GM12878 (cell line): ENCODE results near the gene SSR2. TPM values are rescaled to one million over a fixed set of nuclear protein-coding genes. Genes with fewer than 3 reads are reported as not detected.

Experiments
- ATAC-seq: fragments of 200-7000 bp; cut with Tn5 transposase; 3 replicates; pipeline ENCODE4 v1.9.1; 2020; ENCODE audit warnings: mild to moderate bottlenecking, moderate library complexity
- BruUV-seq: library from RNA; stranded (reverse); fragments of 400-500 nt; replicated peaks from 2 replicates; lab custom pipeline; 2021; lab: Mats Ljungman, UMichigan
- CTCF ChIA-PET: fragments of 300-600 bp; sonication (Branson Sonifier 250); formaldehyde crosslinking; extraction: SDS; loops from one replicate; lab custom pipeline; 2021; ENCODE audit warnings: inconsistent platforms; lab: Yijun Ruan, JAX
- POLR2A ChIA-PET: fragments of 350-600 bp; formaldehyde crosslinking; extraction: SDS; loops from one replicate; lab custom pipeline; 2021; ENCODE audit warnings: inconsistent platforms; lab: Charles Lee
- RAD21 ChIA-PET: fragments of 300-600 bp; sonication (Branson Sonifier 250); formaldehyde crosslinking; loops from one replicate; lab custom pipeline; 2023; ENCODE audit warnings: antibody characterized with exemption; ENCODE audit not compliant: unreplicated experiment; lab: Charles Lee
- SMC1A ChIA-PET: fragments of 300-600 bp; sonication (Branson Sonifier 250); formaldehyde crosslinking; loops from one replicate; lab custom pipeline; 2023; ENCODE audit not compliant: unreplicated experiment, uncharacterized antibody; lab: Charles Lee
- DNase-seq: peaks from one replicate; pipeline ENCODE4 v3.0.0-alpha.2; 2011; ENCODE audit warnings: low read depth, low spot score
- FAIRE-seq: peaks from 3 replicates; lab custom pipeline; 2011; peaks lifted over from hg19 to GRCh38; lab: Jason Lieb, UNC
- H2AFZ ChIP-seq: 2 replicates; pipeline ENCODE4 v1.6.0; 2011; ENCODE audit warnings: low read depth, low read length, control low read depth; ENCODE audit not compliant: control insufficient read depth
- H3K27ac ChIP-seq: 2 replicates; pipeline ENCODE4 v1.5.1; 2011; ENCODE audit warnings: control low read depth; ENCODE audit not compliant: control insufficient read depth, insufficient read depth
- H3K27me3 ChIP-seq, 2 experiments: replicated peaks in 1 of 2; 2 replicates each; pipeline versions ENCODE4 v1.6.0 to v1.6.1; 2011; ENCODE audit warnings: low read length in 1 of 2; ENCODE audit not compliant: control insufficient read depth in 2 of 2, insufficient read depth in 2 of 2
- H3K36me3 ChIP-seq, 2 experiments: 2 replicates each; pipeline ENCODE4 v1.5.1; 2011; ENCODE audit warnings: low read length in 1 of 2; ENCODE audit not compliant: control insufficient read depth in 2 of 2, insufficient read depth in 2 of 2
- H3K4me1 ChIP-seq: 2 replicates; pipeline ENCODE4 v1.6.1; 2011; ENCODE audit warnings: mild to moderate bottlenecking, low read length, moderate library complexity, mixed read lengths; ENCODE audit not compliant: control insufficient read depth, insufficient read depth
- H3K4me2 ChIP-seq: 2 replicates; pipeline ENCODE4 v1.6.0; 2011; ENCODE audit warnings: control low read depth; ENCODE audit not compliant: control insufficient read depth, insufficient read depth
- H3K4me3 ChIP-seq: fragments of 200-600 bp; sonication (generic); 2 replicates; pipeline ENCODE4 v1.5.1; 2016
- H3K79me2 ChIP-seq: 2 replicates; pipeline ENCODE4 v1.6.0; 2011; ENCODE audit warnings: low read length; ENCODE audit not compliant: control insufficient read depth, insufficient read depth
- H3K9ac ChIP-seq: 2 replicates; pipeline ENCODE4 v1.8.0; 2011; ENCODE audit warnings: low read length, control low read depth, mixed read lengths; ENCODE audit not compliant: control insufficient read depth, insufficient read depth
- H3K9me3 ChIP-seq: replicated peaks from 3 replicates; pipeline ENCODE4 v1.5.1; 2011; ENCODE audit warnings: mild to moderate bottlenecking, low read length; ENCODE audit not compliant: control insufficient read depth, insufficient read depth
- H4K20me1 ChIP-seq: 2 replicates; pipeline ENCODE4 v1.6.0; 2011; ENCODE audit not compliant: control insufficient read depth, insufficient read depth
- CEBPB ChIP-seq, 2 experiments: fragments of 150-350 bp in 1 of 2; IDR thresholded peaks; 2 replicates each; pipeline ENCODE4 v1.6.1; 2012 to 2014; ENCODE audit warnings: low read depth in 2 of 2, low read length in 2 of 2, borderline replicate concordance in 1 of 2, inconsistent platforms in 1 of 2
- CHD1 ChIP-seq: IDR thresholded peaks from 2 replicates; pipeline ENCODE4 v1.6.1; 2012; ENCODE audit warnings: low read depth, low read length, improper control_type of control experiment
- CHD2 ChIP-seq: IDR thresholded peaks from 2 replicates; pipeline ENCODE4 v1.6.1; 2011; ENCODE audit warnings: low read depth, low read length, improper control_type of control experiment, borderline replicate concordance
- ETV6 ChIP-seq, 2 experiments: fragments of 450-650 bp in 1 of 2; IDR thresholded peaks in 1 of 2; conservative IDR thresholded peaks in 1 of 2; 2 replicates each; pipeline ENCODE4 v1.6.1; 2014; ENCODE audit warnings: antibody characterized with exemption in 1 of 2, borderline replicate concordance in 1 of 2, low read depth in 1 of 2, mild to moderate bottlenecking in 1 of 2, moderate library complexity in 1 of 2
- HDGF ChIP-seq: fragments of 450-650 bp; IDR thresholded peaks from 2 replicates; pipeline ENCODE4 v1.6.1; 2016; ENCODE audit warnings: antibody characterized with exemption
- IRF4 ChIP-seq: IDR thresholded peaks from 2 replicates; pipeline ENCODE4 v1.6.1; 2011; ENCODE audit warnings: low read depth, low read length
- IRF5 ChIP-seq: fragments of 450-650 bp; IDR thresholded peaks from 2 replicates; pipeline ENCODE4 v1.6.1; 2017; ENCODE audit warnings: borderline replicate concordance
- JUND ChIP-seq: IDR thresholded peaks from 2 replicates; pipeline ENCODE4 v1.6.1; 2012; ENCODE audit warnings: low read depth, mild to moderate bottlenecking, low read length, improper control_type of control experiment, moderate library complexity
- KLF5 ChIP-seq: fragments of 450-650 bp; IDR thresholded peaks from 2 replicates; pipeline ENCODE4 v1.6.1; 2014; ENCODE audit warnings: mild to moderate bottlenecking; ENCODE audit not compliant: partially characterized antibody
- RAD21 ChIP-seq: IDR thresholded peaks from 2 replicates; pipeline ENCODE4 v1.6.1; 2011; ENCODE audit warnings: mild to moderate bottlenecking, low read depth, low read length, moderate library complexity; ENCODE audit not compliant: insufficient read depth
- RUNX3 ChIP-seq: IDR thresholded peaks from 2 replicates; pipeline ENCODE4 v1.6.1; 2012; ENCODE audit warnings: low read length, inconsistent platforms
- SUZ12 ChIP-seq: fragments of 200-600 bp; sonication (generic); IDR thresholded peaks from one replicate; pipeline ENCODE4 v1.6.1; 2018; ENCODE audit warnings: antibody characterized with exemption, mild to moderate bottlenecking; ENCODE audit not compliant: unreplicated experiment
- ZNF217 ChIP-seq: fragments of 450-650 bp; IDR thresholded peaks from 2 replicates; pipeline ENCODE4 v1.6.1; 2017; ENCODE audit warnings: antibody characterized with exemption, mild to moderate bottlenecking
- ZSCAN29 ChIP-seq: fragments of 450-650 bp; IDR thresholded peaks from 2 replicates; pipeline ENCODE4 v1.6.1; 2017; ENCODE audit warnings: mild to moderate bottlenecking, moderate library complexity
- WGBS: methylation state at CpG from one replicate; pipeline ENCODE4 v1.1.6; 2016; ENCODE audit warnings: low lambda C conversion rate; ENCODE audit not compliant: insufficient replicate concordance, insufficient coverage; ENCODE audit errors: missing lambda C conversion rate; 5-methylcytosine and 5-hydroxymethylcytosine counted together
- in situ Hi-C: fragments of 300-500 bp; cut with MboI; formaldehyde crosslinking; loops from 9 replicates; pipeline ENCODE4 v1.14.3; 2018; ENCODE audit warnings: mixed read lengths
- intact Hi-C: fragments of 100-400 bp; cut with micrococcal nuclease; formaldehyde crosslinking; loops from one replicate; pipeline ENCODE4 v1.14.2; 2022; ENCODE audit not compliant: unreplicated experiment
- polyA plus RNA-seq, 11 experiments: library from polyadenylated mRNA; depleted of rRNA in 4 of 11; unstranded in 6 of 11; stranded (reverse) in 5 of 11; fragments of >200 nt; fragmentation: Nextera tagmentation in 4 of 11; fragmentation: Illumina TruSeq in 1 of 11; extraction: Ambion mirVana in 4 of 11; extraction: Trizol in 1 of 11; gene quantifications; 1 replicate in 1 of 11; 2 replicates in 10 of 11; pipeline versions ENCODE4 v1.2.1 to v1.2.3, GENCODE V29; 2011 to 2016; ENCODE audit warnings: inconsistent platforms in 2 of 11, missing spikeins in 2 of 11, low read depth in 1 of 11
- total RNA-seq, 4 experiments: library from RNA; depleted of rRNA in 3 of 4; stranded (reverse); fragments of >200 nt in 3 of 4; fragmentation: Illumina TruSeq in 1 of 4; extraction: Trizol in 1 of 4; gene quantifications; 2 replicates each; pipeline versions ENCODE4 v1.2.1 to v1.2.3, GENCODE V29; 2013 to 2021
- TF ChIP-seq, protein P1 (sequence below): IDR thresholded peaks from 2 replicates; pipeline ENCODE4 v1.6.1; 2012; ENCODE audit warnings: improper control_type of control experiment, low read depth, low read length; ENCODE audit not compliant: insufficient replicate concordance

Gene SSR2
- total and polyA plus RNA-seq, 10 of the 15 experiments (the other 5 are each of a cell fraction or from before 2014, with no cell fraction given) = 207 to 553 (median 315) TPM

DNA sequence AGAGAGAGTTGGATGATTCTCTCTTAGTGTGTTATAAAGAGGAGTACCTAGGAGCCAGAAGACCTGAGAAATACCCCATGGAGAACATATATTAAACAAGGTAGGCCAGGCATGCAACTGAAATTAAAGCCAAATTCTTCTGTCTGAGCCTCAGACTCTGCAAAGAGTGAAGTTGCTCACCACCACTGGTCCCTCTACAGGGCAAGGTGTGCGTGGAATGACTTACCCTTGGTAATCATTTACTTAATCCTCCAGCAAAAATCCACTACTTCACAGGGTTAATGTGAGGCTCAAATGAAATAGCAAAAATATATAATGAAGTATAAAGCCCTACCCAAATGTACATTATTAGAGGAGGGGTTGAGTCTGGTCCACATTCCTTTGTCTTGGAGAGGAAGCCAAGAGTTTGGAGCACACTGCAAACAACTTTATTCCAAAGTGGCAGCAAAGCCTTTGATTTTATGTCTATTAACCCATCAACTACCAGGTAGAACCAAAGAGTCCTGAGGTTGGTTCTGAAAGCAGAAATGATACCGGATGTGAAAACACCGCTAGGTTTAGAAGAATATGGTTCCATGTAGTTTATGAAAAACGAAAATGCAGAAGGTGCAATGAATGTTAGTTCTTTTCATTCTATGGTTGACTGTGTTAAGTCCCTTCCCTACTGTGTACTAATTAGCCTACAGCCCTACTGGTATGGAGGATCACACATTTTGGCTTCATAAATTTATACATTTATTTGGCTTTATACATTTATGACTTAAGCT lies 8.5 kb downstream of the SSR2 start:
- Histone ChIP-seq H3K4me3 (no peak overlapping the region), H2AFZ (no peak overlapping the region), H3K9ac (no peak overlapping the region), H3K79me2 (no peaks in the 10 kb centered on the region), H3K27ac (peak overlapping the region; percentile 53; the same call in 1 of the 2 replicates), H3K27me3 (no peaks in the 10 kb centered on the region), H3K4me2 (peak overlapping the region; percentile 72), H3K4me1 (peaks cover 31% of the 10 kb centered on the region), H3K36me3 (peaks cover 15 to 28% of the 10 kb centered on the region in 2 experiments), H4K20me1 (no peaks in the 10 kb centered on the region), H3K9me3 (no peaks in the 10 kb centered on the region)
- ChIA-PET RAD21 (interaction anchor here (0.6 to 1.2 kb wide), 3 partner anchors 45 to 74 kb away, joined by 3 to 6 read pairs (median 3); no protein-coding TSS in a partner anchor), POLR2A (no interaction called here), CTCF (interaction anchor here (1.2 to 2.5 kb wide), 4 partner anchors 22 to 74 kb away, joined by 3 to 11 read pairs (median 5); no protein-coding TSS in a partner anchor), SMC1A (interaction anchor here (1.5 to 1.7 kb wide), 2 partner anchors 8 to 10 kb away, joined by 3 to 6 read pairs; no protein-coding TSS in a partner anchor)
- WGBS = 24% methylated on average over 4 of the region's 4 CpGs
- FAIRE-seq (peak; percentile 97), ATAC-seq (peak; percentile 96), DNase-seq (peak; percentile 70)
- TSS peak; percentile 25 for BruUV-seq
- intact Hi-C loops = loop anchor here (2.0 kb wide), 2 partner anchors 41 to 77 kb away; partner anchors contain the start of genes KHDC4 and UBQLN4
- in situ Hi-C loops = no loop called here
- TF ChIP-seq ETV6 (conservative IDR thresholded peaks at IDR 0.05 in 1 of 2, IDR thresholded peaks at IDR 0.05 in 1 of 2; ENCODE audit: borderline replicate concordance in 1 of 2, low read depth in 1 of 2) (peak in 1 of 2 experiments; percentile 88; a peak in 1 of 4 replicates), HDGF (no peak), IRF4 (peak; percentile 60; the same call in 1 of the 2 replicates), RAD21 (no peak), CEBPB (IDR thresholded peaks at IDR 0.05; ENCODE audit: borderline replicate concordance in 1 of 2, low read depth in 2 of 2, low read length in 2 of 2) (no peak), RUNX3 (peak; percentile 86), CHD1 (0 out of 2 replicates have a peak, but pooled peaks have one; percentile 30), SUZ12 (no peak), KLF5 (no peak), IRF5 (no peak), JUND (no peak), ZNF217 (0 out of 2 replicates have a peak, but pooled peaks have one; percentile 22), ZSCAN29 (no peak), CHD2 (no peak; the same call in 1 of the 2 replicates)
- TF ChIP-seq, protein P1, sequence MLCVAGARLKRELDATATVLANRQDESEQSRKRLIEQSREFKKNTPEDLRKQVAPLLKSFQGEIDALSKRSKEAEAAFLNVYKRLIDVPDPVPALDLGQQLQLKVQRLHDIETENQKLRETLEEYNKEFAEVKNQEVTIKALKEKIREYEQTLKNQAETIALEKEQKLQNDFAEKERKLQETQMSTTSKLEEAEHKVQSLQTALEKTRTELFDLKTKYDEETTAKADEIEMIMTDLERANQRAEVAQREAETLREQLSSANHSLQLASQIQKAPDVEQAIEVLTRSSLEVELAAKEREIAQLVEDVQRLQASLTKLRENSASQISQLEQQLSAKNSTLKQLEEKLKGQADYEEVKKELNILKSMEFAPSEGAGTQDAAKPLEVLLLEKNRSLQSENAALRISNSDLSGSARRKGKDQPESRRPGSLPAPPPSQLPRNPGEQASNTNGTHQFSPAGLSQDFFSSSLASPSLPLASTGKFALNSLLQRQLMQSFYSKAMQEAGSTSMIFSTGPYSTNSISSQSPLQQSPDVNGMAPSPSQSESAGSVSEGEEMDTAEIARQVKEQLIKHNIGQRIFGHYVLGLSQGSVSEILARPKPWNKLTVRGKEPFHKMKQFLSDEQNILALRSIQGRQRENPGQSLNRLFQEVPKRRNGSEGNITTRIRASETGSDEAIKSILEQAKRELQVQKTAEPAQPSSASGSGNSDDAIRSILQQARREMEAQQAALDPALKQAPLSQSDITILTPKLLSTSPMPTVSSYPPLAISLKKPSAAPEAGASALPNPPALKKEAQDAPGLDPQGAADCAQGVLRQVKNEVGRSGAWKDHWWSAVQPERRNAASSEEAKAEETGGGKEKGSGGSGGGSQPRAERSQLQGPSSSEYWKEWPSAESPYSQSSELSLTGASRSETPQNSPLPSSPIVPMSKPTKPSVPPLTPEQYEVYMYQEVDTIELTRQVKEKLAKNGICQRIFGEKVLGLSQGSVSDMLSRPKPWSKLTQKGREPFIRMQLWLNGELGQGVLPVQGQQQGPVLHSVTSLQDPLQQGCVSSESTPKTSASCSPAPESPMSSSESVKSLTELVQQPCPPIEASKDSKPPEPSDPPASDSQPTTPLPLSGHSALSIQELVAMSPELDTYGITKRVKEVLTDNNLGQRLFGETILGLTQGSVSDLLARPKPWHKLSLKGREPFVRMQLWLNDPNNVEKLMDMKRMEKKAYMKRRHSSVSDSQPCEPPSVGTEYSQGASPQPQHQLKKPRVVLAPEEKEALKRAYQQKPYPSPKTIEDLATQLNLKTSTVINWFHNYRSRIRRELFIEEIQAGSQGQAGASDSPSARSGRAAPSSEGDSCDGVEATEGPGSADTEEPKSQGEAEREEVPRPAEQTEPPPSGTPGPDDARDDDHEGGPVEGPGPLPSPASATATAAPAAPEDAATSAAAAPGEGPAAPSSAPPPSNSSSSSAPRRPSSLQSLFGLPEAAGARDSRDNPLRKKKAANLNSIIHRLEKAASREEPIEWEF = peak; percentile 16
